NCI-H748 (cell line): Measurements from ENCODE around the gene FLII.
"Not testable (repeated sequence)": the region's sequence is repeated elsewhere in the genome, so short reads cannot be mapped to it uniquely, and the experiment has no call there.

ENCODE experiments used
- DNase-seq: peaks from one replicate; lab custom pipeline; 2025; ENCODE audit not compliant: unreplicated experiment; lab: John Stamatoyannopoulos, UW

FLII gene

GRCh38 chr17:18224387-18225120, 34.0 kb downstream of the FLII start:
- DNase-seq, result no peak

- no peak for DNase-seq
These were observed 34.5 kb downstream of the FLII start for GRCh38 chr17:18224053-18224386.

GRCh38 chr17:18218756-18219415, 39.7 kb downstream of the FLII start:
- DNase-seq, result no peak

- peak; percentile 72 for DNase-seq
These were observed 41.0 kb downstream of the FLII start for GRCh38 chr17:18217412-18218015.

- DNase-seq, result not testable (repeated sequence)
These were observed 41.6 kb downstream of the FLII start for GRCh38 chr17:18216906-18217305.

- no peak for DNase-seq
These were observed 44.8 kb downstream of the FLII start for GRCh38 chr17:18213666-18214270.

- DNase-seq, result no peak
These were observed 50.4 kb downstream of the FLII start for GRCh38 chr17:18208092-18208491.

- no peak for DNase-seq
These were observed 51.6 kb downstream of the FLII start for GRCh38 chr17:18206962-18207361.

GRCh38 chr17:18205861-18206260, 52.7 kb downstream of the FLII start:
- no peak for DNase-seq

GRCh38 chr17:18203308-18203707, 55.2 kb downstream of the FLII start:
- no peak for DNase-seq

GRCh38 chr17:18201108-18201507, 57.4 kb downstream of the FLII start:
- no peak for DNase-seq

- no peak for DNase-seq
These were observed 60.0 kb downstream of the FLII start for GRCh38 chr17:18198530-18198929.

- no peak for DNase-seq
These were observed 60.9 kb downstream of the FLII start for GRCh38 chr17:18197535-18198194.

GRCh38 chr17:18195246-18195645, 63.3 kb downstream of the FLII start:
- no peak for DNase-seq
